Dedifferentiated amniotic fluid mesenchymal stem cell (primary cell): ENCODE data around the gene FCHO2.
"Not testable (repeated sequence)": the region's sequence is repeated elsewhere in the genome, so short reads cannot be mapped to it uniquely, and the experiment has no call there.

Source experiments
- DNase-seq: peaks from one replicate; pipeline ENCODE4 v3.0.0-alpha.2; 2016; ENCODE audit errors: extremely low spot score

The FCHO2 gene

DNA sequence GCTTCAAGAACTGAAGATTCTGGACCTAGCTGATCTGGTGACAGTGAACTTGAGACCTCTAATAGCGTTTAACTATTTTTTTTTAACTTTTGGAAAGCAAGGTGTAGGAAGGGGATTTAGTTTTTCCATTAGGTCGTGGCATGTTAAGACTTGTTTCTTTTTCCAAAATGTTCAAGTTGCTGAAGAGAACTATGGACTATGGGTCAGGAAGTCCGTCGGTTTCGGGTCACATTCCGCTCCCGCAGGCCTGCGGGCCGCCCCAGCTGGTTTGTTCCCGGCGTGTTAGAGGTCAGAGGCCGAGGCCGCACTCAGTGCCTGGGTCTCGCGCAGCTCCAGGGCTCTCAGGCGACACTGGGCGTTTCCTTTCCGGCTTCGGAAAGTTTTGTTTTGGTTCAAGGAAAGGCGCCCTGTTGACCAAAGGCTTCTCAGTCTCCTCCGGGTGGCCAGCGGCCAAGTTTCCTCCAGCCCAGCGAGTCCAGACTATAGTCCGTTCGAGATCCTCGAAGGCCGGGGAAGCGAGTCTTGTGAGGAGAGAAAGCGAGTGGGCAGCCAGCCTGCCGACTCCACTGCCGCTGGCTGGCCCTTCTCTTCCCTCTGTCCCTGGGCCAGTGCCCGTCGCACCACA lies 586 bp upstream of the FCHO2 start:
- DNase-seq, result no peak

DNA sequence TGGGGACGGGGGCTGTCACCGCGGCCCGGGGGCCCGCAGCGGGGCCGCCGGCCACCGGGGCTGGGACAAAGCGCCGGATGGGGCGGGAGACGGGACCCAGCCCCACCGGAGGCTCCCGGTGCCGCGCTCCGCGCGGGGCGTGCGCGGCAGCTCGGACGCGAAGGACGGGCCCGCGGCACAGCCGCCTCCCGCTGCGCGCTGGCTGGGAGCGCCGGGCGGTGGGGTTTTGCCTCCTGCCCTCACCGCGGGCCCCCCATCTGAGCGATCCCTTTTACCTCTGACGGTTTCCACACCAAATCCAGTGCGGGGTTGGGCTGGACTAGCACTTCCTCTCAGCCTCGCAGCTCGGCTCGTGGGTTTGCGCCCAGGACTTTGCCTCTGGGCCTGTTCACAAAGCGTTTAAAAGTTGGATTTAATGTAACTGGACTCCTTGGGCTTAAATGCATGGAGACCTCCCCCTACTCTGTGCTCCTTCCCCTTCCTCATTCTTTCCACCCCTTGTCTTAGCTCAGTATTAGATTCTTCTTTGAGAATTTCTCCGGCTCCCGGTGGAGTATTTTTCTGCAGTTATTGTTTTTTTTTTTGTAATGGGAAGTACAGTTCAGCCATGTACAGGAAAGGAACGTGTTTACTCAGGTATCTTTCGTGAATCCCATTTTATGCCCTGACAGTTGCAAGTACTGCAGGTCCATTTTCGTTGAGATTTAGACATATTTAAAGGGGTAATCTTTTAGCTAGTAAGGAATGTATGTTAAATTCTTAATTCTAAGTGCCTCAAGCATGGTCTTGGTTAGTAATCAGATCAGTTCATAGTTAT lies 691 bp downstream of the FCHO2 start:
- DNase-seq, result peak; percentile 36

DNA sequence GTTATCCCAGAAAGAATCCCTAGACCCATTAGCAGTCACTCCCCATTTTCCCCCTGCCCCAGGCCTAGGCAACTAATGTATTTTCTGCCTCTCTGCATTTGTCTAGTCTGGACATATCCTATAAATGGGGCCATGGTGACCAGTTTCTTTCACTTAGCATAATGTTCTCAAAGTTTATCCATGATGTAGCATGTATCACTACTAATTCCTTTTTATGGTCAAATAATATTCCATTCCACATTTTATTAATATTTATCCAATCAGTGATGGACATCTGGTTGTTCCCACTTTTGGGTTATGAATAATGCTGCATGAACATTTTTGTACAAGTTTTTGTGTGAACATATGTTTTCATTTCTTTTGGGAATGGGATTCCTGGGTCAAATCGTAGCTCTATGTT lies 1.5 kb downstream of the FCHO2 start:
- DNase-seq, result no peak

DNA sequence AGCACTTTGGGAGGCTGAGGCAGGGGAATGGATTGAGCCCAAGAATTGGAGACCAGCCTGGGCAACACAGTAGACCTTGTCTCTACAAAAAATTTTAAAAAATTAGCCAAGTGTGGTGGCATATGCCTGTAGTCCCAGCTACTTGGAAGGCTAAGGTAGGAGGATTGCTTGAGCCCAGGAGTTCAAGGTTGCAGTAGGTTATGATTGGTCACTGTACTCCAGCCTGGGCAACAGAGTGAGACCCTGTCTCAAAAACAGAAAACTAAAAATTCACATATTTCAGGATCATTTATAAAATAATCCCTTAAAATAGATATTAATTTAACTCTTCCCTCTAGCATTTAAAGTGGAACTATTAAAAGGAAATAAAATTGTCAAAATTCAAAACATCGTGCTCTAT lies 3.4 kb downstream of the FCHO2 start:
- DNase-seq, result no peak

DNA sequence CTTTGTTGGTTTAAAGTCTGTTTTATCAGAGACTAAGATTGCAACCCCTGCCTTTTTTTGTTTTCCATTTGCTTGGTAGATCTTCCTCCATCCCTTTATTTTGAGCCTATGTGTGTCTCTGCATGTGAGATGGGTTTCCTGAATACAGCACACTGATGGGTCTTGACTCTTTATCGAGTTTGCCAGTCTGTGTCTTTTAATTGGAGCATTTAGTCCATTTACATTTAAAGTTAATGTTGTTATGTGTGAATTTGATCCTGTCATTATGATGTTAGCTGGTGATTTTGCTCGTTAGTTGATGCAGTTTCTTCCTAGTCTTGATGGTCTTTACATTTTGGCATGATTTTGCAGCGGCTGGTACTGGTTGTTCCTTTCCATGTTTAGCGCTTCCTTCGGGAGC lies 18.6 kb downstream of the FCHO2 start:
- not testable (repeated sequence) for DNase-seq

DNA sequence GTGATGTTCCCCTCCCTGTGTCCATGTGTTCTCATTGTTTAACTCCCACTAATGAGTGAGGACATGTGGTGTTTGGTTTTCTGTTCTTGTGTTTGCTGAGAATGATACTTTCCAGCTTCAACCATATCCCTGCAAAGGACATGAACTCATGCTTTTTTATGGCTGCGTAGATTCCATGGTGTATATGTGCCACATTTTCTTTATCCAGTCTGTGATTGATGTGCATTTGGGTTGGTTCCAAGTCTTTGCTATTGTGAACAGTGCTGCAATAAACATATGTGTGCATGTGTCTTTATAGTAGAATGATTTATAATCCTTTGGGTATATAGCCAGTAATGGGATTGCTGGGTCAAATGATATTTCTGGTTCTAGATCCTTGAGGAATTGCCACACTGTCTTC lies 21.0 kb downstream of the FCHO2 start:
- not testable (repeated sequence) for DNase-seq

DNA sequence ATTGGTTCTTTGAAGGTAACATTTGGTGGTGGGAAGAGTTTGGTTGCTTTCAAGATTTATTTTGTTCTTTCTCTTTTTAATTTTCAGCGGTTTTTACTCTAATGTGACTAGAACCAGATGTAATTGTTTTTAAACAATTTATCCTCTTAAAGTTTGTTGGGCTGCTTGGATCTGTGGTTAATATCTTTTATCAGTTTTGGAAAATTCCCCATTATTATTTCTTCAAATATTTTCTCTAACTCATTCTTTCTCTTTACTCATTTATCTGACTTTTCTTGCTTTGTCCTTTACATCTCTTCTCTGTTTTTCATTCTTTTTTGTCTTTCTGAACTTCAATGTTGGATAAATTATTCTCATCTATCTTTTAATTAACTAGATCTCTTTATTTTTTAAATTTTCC lies 29.9 kb downstream of the FCHO2 start:
- DNase-seq, result no peak

DNA sequence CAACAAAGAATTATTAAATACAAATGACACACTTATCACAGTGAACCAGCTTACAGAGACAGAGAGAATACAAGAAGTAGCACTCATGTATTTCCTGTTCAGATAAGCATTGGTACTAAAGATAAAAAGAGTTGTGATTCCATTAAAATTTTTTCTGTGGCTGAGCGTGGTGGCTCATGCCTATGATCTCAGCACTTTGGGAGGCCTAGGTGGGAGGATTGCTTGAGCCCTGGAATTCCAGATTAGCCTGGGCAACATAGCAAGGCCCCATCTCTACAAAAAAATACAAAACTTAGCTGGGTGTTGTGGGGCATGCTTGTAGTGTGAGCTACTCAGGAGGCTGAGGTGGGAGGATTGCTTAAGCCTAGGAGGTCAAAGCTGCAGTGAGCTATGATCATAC lies 32.9 kb downstream of the FCHO2 start:
- no peak for DNase-seq

DNA sequence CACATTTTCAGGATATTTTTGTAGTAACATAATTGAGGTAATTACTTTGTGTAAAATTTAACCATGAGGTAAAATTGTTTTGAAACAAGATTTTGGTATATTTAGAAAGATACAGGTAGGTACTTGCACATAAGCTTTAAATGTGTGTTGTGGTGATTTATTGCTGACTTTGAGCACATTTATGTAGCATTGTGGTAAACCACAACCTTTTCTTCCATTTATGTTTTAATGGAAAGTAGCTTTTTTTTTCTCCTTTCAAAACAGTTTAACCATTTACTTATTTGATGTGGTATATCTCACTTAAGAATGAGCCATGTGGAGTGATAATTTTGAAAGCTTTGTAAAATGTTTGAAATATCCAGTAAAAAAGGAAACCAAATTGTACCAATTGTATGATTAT lies 35.6 kb downstream of the FCHO2 start:
- DNase-seq, result no peak

DNA sequence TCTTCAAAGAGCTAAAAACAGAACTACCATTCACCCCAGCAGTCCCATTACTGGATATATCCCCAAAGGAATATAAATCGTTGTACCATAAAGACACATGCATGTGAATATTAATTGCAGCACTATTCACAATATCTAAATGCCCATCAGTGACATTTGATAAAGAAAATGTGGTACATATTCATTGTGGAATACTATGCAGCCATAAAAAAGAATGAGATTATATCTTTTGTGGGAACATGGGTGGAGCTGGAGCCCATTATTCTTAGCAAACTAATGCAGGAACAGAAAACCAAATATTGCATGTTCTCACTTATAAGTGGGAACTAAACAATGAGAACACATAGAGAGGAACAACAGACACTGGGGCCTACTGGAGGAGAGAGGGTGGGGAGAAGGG lies 38.7 kb downstream of the FCHO2 start:
- DNase-seq, result no peak

DNA sequence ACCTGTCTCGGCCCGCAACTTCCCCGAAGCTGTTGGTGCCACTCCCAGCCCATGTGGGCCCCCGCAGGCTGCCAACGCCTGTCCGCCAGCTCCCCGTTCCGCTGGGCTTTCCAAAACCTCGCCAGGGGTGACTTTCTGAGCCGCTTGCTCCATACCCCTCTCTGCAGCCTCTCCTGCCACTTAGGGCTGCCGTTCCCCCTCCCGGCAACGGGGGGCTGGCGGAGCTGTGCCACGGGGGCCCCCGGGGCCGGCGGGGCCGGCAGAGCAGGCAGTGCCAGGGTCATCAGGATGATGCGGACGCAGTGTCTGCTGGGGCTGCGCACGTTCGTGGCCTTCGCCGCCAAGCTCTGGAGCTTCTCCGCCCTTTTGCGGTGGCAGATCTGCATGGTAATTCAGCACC lies 40.8 kb downstream of the FCHO2 start:
- no peak for DNase-seq

DNA sequence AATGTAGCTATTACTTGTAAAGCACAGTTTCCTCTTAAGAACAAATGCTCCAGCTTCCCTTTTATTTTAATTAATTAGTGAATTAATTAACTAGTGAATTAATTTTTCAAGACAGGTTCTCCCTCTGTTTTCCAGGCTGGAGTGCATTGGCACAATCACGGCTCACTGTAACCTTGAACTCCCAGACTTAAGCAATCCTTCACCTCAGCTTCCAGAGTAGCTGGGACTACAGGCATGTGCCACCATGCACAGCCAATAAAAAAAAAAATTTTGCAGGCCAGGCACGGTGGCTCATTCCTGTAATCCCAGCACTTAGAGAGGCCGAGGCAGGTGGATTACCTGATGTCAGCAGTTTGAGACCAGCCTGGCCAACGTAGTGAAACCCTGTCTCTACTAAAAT lies 44.1 kb downstream of the FCHO2 start:
- DNase-seq, result no peak

DNA sequence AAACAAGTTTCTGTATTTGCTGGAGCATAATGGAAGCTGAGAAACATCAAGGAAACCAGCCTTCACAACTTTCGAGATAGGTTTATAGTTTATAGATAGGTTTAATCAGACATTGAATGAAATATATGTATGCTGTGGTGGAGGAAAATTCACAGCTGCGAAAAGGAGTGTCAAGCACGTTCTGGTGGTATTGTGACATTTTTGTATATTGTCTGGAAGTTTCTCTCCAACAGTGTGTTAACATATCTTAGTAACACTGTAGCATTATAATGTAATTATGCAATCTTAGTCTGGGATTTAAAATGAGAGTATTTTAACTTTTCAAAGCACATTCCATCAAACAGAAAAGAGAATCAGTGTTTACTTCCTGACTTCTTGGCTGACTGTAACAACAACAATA lies 50.0 kb downstream of the FCHO2 start:
- DNase-seq, result no peak

DNA sequence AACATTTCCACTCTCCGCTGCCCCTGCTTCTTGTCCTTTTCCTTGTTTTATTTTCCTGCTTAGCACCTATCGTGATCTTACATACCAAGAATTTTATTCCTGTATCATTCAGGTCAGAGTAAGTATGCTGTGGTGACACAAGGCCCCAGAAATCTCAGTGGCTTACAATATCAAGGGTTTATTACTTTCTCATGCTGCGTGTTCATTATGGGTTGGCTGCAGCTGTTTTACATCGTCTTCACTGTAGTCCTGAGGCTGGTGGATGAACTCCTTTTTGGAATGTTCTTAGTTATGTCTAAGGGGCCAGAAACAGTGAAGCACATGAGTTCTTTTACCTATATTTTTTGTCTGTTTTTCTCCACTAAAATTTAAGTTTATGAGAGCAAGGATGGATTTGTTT lies 51.2 kb downstream of the FCHO2 start:
- DNase-seq, result no peak

DNA sequence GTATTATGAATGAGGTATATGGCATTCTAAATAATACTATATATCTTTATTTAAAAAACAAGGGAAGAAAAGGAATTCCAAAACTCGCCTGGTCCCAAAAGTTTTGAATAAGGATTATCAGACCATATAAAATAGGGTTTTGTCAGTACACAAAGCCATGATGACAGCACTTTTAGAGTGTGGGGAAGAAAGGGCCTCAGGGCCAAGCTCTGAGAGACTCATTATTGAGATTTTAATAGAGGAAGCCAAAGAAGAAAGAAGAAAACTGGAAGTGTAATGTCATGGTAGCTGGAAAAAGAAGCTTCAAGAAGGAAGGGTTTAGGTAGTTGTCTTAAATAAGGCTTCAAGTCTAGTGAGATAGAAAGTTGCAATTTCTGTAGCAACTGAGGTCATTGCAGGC lies 53.0 kb downstream of the FCHO2 start:
- DNase-seq, result no peak

DNA sequence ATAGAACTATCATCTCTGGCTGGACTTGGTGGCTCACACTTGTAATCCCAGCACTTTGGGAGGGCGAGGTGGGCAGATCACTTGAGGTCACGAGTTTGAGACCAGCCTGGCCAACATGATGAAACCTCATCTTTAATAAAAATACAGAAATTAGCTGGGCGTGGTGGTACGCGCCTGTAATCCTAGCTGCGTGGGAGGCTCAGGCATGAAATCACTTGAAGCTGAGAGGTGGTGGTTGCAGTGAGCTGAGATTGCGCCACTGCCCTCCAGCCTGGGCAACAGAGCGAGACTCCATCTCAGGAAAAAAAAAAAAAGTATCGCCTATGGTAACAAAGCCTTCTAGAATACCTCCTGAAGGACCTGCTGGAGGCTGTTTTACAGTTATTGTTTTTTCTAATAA lies 55.8 kb downstream of the FCHO2 start:
- not testable (repeated sequence) for DNase-seq

DNA sequence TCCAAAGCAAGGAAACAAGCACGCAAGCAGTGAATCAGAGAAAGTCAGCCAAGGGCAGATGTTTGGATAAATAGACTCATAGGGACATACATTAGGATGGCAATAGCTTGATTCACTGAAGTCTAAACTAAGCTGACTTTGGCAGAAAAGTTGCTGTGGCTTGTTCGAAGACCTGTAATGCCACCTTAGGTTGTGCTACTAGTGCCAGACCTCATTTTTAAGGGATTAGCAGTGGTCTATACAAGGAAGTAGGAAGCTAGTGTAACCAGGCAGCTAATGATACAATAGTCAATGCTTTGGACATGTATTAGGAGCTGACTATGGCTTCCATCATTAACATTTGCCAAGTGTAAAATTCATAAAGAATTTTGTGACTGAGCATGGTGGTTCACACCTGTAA lies 63.1 kb downstream of the FCHO2 start:
- no peak for DNase-seq

DNA sequence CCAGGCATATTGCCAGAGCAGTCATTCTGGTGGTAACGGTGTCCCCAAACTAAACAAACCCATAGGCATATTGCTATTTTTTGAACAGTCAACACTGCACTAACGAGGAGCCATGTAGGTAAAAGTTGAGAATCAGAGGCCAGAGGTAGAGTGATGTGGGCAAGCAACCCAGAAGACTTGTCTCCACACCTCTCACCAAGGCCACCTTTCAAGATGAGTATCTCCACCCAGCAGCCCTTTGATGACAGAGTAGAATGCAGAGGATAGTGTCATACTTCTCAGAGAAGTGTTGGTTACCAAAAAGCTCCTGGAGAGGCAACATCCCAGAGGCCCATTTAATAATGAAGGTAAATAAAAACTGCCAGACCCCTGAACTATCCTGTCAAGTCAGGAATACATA lies 63.9 kb downstream of the FCHO2 start:
- DNase-seq, result no peak

DNA sequence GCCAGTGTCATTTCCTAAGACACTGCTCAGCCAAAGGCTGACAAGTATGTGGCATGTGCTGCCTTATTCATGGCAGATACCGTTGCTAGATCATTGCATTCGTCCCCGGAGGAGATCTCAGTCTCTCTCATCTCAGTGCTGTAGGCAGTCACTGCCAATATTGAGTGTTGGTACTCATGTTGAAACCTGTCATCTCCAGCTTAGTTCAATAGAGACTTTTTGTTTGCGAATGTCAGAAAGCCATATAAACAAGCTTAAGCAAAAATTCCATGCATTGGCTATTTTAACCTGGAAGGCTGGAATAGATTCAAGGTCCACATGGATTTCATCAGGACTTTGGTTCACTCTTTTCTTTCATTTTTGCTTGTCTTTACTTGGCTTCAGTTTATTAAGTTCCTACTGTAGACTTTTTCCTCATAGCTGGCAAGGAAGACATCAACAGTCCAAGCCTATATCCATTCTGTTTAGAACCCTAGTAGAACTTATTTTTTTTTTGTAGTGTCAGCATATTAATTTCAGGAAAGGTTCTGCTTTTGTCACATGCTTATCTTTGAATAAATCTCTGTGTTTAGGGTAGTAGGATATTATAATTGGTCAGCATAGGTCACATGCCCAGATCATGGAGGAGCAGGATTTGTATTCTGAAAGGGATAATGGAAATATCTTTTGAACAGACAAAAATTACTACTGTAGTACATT lies 66.8 kb downstream of the FCHO2 start:
- peak; percentile 48 for DNase-seq

DNA sequence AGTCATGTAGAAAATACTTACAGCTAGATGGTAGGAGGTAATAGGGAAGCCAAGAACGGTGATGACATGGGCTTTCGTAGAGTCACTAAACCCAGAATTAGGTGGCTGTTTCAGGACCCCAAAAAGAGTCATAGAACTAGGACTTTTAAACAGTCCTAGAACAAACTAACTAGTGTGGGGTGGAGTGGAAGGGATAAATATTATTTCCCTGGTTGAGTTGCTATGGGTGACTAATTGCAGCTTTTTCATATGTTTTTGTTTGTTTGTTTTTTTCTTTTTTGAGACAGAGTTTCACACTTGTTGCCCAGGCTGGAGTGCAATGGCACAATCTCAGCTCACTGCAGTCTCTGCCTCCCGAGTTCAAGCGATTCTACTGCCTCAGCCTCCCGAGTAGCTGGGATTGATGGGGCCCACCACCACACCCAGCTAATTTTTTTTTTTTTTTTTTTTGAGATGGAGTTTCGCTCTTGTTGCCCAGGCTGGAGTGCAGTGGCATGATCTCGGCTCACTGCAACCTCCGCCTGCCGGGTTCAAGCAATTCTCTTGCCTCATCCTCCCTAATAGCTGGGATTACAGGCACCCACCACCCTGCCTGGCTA lies 69.2 kb downstream of the FCHO2 start:
- not testable (repeated sequence) for DNase-seq

DNA sequence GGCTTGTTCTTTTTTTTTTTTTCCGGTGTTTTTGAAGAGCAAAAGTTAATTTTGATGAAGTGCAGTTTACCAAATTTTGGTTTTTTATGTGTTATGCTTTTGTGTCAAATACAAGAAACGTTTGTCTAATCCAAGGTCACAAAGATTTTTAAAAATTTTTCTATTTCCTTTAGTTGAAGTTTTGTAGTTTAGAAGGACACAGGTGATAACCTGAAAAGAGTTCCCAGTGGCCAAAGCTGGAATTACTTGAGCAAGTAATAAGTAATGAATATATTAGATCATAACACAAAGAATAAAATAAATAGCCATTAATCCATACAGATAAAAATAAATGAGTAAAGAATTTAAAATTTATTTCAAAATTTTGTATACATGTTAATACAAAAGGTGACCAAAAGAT lies 71.5 kb downstream of the FCHO2 start:
- DNase-seq, result no peak

DNA sequence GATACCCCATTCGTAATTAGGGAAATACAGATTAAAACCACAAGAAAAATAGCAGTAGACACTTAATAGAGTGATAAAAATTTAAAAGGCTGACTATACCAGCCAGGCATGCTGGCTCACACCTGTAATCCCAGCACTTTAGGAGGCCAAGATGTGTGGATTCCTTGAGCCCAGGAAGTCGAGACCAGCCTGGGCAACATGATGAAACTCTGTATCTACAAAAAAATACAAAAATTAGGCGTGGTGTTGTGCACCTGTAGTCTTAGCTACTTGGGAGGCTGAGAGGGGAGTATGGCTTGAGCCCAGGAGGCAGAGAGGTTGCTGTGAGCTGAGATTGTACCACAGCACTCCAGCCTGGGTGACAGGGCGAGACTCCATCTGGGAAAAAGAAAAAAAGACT lies 72.0 kb downstream of the FCHO2 start:
- DNase-seq, result no peak
